Activated CD4-positive, alpha-beta memory T cell treated with anti-CD3 and anti-CD28 coated beads for 36 hours (primary cell): ENCODE measurements around the gene CCNY. TPM values are rescaled to one million over a fixed set of nuclear protein-coding genes. Genes with fewer than 3 reads are reported as not detected.

Experiments
- CTCF ChIA-PET: fragments of 350-600 bp; sonication (Branson Sonifier 250); formaldehyde crosslinking; loops from one replicate; lab custom pipeline; 2021; ENCODE audit warnings: antibody characterized with exemption, inconsistent platforms; lab: Charles Lee
- POLR2A ChIA-PET: fragments of 350-600 bp; sonication (Branson Sonifier 250); formaldehyde crosslinking; loops from one replicate; lab custom pipeline; 2021; ENCODE audit warnings: antibody characterized with exemption; lab: Charles Lee
- DNase-seq: peaks from one replicate; pipeline ENCODE4 v3.0.0-alpha.2; 2020
- H3K27ac Mint-ChIP-seq: one replicate; pipeline ENCODE4 v1.8.0; 2021; ENCODE audit warnings: mixed read lengths
- H3K27me3 Mint-ChIP-seq: one replicate; pipeline ENCODE4 v1.8.0; 2021; ENCODE audit warnings: mixed read lengths
- H3K36me3 Mint-ChIP-seq: one replicate; pipeline ENCODE4 v1.8.0; 2021; ENCODE audit warnings: mixed read lengths
- H3K4me1 Mint-ChIP-seq: one replicate; pipeline ENCODE4 v1.8.0; 2021; ENCODE audit warnings: low read depth, mixed read lengths
- H3K4me3 Mint-ChIP-seq: one replicate; pipeline ENCODE4 v1.8.0; 2021; ENCODE audit warnings: mild to moderate bottlenecking, mixed read lengths
- H3K9me3 Mint-ChIP-seq: one replicate; pipeline ENCODE4 v1.8.0; 2021; ENCODE audit warnings: mixed read lengths
- intact Hi-C: fragments of 100-400 bp; cut with micrococcal nuclease; formaldehyde crosslinking; loops from one replicate; pipeline ENCODE4 v1.15.1; 2023
- total RNA-seq, 2 experiments: library from RNA; stranded (reverse); gene quantifications; one replicate each; pipeline ENCODE4 v1.2.3, GENCODE V29; 2021

CCNY gene
- total RNA-seq, 2 experiments from 2014 or later = 34.6 to 36.2 TPM

DNA sequence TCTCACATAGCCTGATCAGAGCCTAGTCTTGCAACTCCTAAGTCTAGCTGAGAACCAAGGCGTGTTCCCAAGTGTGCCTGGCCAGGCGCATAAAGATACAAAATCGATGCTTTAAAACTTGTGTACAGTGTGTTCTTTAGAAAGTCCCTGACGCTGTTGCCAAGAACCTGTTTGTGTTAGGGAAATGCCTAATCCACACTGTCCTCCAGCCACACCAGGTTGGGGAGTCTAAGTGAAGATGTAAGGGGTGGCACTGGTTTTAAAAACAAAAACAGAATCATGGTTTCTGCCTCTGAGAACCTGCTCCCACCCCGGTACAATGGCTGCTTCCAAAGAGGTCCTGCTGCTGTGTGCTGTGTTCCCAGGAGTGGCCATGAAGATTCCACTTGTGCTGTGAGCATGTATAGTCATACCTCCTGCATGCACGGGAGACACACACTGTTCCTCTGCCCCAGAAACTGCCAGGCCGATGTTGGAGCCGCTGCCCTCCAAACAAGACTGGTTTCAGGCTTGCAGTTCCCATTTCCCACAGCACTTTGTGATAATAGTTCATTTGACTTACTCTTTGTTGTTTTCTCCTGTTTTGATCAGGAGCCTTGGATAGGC, 88.5 kb downstream of the CCNY start:
- ChIA-PET POLR2A (no interaction called here), CTCF (no interaction called here)
- DNase-seq = no peak
- intact Hi-C loops = no loop called here
- Mint-ChIP-seq H3K27me3 (no peaks in the 10 kb centered on the region), H3K4me1 (peaks cover 52% of the 10 kb centered on the region), H3K36me3 (peaks cover 2% of the 10 kb centered on the region), H3K4me3 (no peak overlapping the region), H3K27ac (no peak overlapping the region), H3K9me3 (no peaks in the 10 kb centered on the region)

GRCh38 chr10:35425595-35425994, 89.3 kb downstream of the CCNY start:
- intact Hi-C loops = no loop called here
- Mint-ChIP-seq H3K4me3 (no peak overlapping the region), H3K4me1 (peaks cover 49% of the 10 kb centered on the region), H3K36me3 (peaks cover 2% of the 10 kb centered on the region), H3K27ac (no peak overlapping the region), H3K9me3 (no peaks in the 10 kb centered on the region), H3K27me3 (no peaks in the 10 kb centered on the region)
- POLR2A ChIA-PET = no interaction called here
- no peak for DNase-seq
- CTCF ChIA-PET = interaction anchor here (0.6 kb wide), 1 partner anchor 229 kb away, joined by 3 read pairs; no protein-coding TSS in a partner anchor

- ChIA-PET CTCF (no interaction called here), POLR2A (no interaction called here)
- H3K4me3 Mint-ChIP-seq = no peak overlapping the region
- DNase-seq = no peak
- H3K4me1 Mint-ChIP-seq = peaks cover 47% of the 10 kb centered on the region
- H3K27me3 Mint-ChIP-seq = no peaks in the 10 kb centered on the region
- no peak overlapping the region for H3K27ac Mint-ChIP-seq
- no peaks in the 10 kb centered on the region for H3K9me3 Mint-ChIP-seq
- intact Hi-C loops = no loop called here
- H3K36me3 Mint-ChIP-seq = peaks cover 2% of the 10 kb centered on the region
Observed at GRCh38 chr10:35426657-35427056, 90.3 kb downstream of the CCNY start.

DNA sequence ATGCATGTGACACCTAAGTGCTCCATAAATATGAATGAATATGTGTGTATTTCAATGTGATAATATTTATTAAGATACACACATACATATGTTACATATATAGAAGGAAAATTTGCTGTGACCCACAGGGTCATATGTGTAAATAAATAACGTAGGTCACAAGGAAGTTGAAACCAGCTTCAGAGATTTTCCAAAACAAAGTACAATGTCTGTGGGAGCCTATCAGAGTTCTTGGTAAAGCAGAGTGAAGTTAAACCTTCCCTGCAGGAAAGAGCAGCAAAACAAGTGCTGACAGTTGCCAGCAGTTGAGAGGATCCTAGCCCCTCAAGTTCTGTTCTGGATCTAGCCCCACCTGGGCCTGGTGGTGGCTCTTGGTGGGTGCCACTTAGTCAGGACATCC, 91.2 kb downstream of the CCNY start:
- H3K27ac Mint-ChIP-seq = no peak overlapping the region
- DNase-seq = no peak
- H3K4me1 Mint-ChIP-seq = peaks cover 50% of the 10 kb centered on the region
- intact Hi-C loops = no loop called here
- H3K27me3 Mint-ChIP-seq = no peaks in the 10 kb centered on the region
- H3K9me3 Mint-ChIP-seq = no peaks in the 10 kb centered on the region
- ChIA-PET POLR2A (no interaction called here), CTCF (no interaction called here)
- peaks cover 2% of the 10 kb centered on the region for H3K36me3 Mint-ChIP-seq
- no peak overlapping the region for H3K4me3 Mint-ChIP-seq

DNA sequence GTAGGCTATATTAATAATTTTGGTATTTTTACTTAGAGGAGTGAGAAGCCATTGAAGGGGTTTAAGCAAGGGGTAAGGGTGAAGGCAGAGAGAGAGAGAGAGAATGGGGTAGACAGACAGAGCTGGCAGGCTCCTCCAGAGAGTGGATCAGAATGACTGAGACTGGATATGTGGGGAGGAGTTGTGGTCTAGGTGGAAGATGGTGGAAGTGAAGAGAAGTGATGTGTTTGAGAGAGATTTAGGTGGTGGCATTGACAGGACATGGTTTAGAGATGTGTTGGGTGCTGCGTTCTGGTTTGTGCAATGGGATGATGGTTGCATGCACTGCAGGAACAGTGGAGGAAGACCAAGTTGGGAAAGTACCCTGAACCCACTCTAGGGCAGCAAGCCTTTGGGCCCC, 92.2 kb downstream of the CCNY start:
- DNase-seq = no peak
- peaks cover 50% of the 10 kb centered on the region for H3K4me1 Mint-ChIP-seq
- CTCF ChIA-PET = no interaction called here
- no peak overlapping the region for H3K4me3 Mint-ChIP-seq
- intact Hi-C loops = no loop called here
- POLR2A ChIA-PET = no interaction called here
- H3K27ac Mint-ChIP-seq = no peak overlapping the region
- H3K27me3 Mint-ChIP-seq = no peaks in the 10 kb centered on the region
- no peaks in the 10 kb centered on the region for H3K9me3 Mint-ChIP-seq
- peaks cover 2% of the 10 kb centered on the region for H3K36me3 Mint-ChIP-seq

DNA sequence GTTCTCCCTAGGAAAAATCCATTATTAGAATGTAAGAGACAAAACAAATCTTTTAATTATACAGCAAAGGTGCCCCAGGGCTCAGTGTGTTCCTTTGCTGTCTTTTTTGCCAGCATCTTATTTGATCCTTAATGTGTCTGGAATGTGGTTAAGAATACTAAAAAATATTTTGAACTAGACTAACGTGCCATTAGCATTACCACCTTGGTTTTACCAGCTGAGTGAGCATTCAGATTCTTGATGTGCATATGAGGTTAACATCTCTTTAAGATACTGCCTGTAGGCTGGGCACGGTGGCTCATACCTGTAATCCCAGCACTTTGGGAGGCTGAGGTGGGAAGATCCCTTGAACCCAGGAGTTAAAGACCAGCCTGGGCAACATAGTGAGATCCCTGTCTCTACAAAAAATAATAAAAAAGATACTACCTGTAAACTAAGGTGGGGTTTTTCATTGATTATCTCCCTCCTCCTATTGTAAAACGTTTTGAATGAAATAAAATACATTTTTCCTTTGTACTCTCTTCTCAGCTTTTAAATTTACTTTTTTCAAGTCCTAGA, 96.6 kb downstream of the CCNY start:
- Mint-ChIP-seq H3K9me3 (peaks cover 13% of the 10 kb centered on the region), H3K27ac (no peak overlapping the region), H3K36me3 (peaks cover 23% of the 10 kb centered on the region), H3K4me3 (no peak overlapping the region), H3K27me3 (no peaks in the 10 kb centered on the region), H3K4me1 (peaks cover 41% of the 10 kb centered on the region)
- intact Hi-C loops = no loop called here
- no peak for DNase-seq
- ChIA-PET CTCF (no interaction called here), POLR2A (no interaction called here)

DNA sequence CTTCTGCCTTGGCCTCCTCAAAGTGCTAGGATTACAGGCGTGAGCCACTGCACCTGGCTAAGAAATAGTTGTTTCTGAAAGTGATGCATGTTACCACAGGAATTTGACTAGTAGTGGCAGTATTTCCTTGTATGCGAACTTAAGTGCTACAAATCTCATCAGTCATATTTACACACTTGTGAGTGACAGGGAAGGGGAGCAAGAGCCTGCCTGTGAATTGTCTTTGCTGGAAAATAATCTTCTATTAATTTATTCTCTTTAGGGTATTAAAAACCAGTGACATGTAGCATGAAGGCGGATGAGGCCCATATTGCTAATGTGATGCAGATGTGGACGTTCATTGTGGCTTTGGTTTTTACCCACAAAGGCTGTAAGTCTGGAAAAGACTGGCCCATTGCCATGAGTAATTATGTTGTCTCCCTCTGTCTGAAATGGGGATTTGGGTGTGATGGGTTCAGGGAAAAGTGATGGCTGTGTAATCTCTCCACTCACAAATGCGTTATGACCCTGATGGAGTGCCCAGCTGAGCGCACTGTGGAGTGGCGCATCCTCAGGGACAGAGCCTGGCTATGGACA, 97.6 kb downstream of the CCNY start:
- H3K27ac Mint-ChIP-seq = no peak overlapping the region
- H3K9me3 Mint-ChIP-seq = peaks cover 19% of the 10 kb centered on the region
- H3K36me3 Mint-ChIP-seq = peaks cover 28% of the 10 kb centered on the region
- POLR2A ChIA-PET = no interaction called here
- DNase-seq = no peak
- CTCF ChIA-PET = no interaction called here
- peaks cover 32% of the 10 kb centered on the region for H3K4me1 Mint-ChIP-seq
- intact Hi-C loops = loop anchor here (1.0 kb wide), 2 partner anchors 8 to 93 kb away; no protein-coding TSS in a partner anchor
- no peak overlapping the region for H3K4me3 Mint-ChIP-seq
- no peaks in the 10 kb centered on the region for H3K27me3 Mint-ChIP-seq

DNA sequence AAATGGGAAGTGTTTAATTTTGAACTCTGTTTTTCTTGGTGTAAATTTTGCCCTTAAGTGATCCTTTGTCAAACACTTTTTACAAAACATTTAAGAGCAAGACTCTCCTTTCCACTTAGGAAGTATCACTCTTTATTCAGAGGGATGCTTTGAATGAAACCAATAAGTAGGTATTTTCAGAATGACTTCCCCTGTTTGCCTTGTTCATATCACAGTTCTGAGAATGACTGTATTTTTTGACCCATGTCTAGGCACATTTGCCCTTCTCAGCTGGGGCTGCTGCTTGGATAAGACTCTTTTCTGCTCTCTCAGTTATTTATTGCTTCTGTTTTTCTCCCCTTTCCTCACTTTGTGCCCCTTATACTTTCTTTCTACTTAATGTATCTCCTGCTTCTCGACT, 98.2 kb downstream of the CCNY start:
- Mint-ChIP-seq H3K4me3 (no peak overlapping the region), H3K9me3 (peaks cover 25% of the 10 kb centered on the region), H3K4me1 (peaks cover 32% of the 10 kb centered on the region), H3K36me3 (peaks cover 34% of the 10 kb centered on the region), H3K27me3 (no peaks in the 10 kb centered on the region), H3K27ac (no peak overlapping the region)
- no peak for DNase-seq
- ChIA-PET POLR2A (no interaction called here), CTCF (interaction anchor here (0.8 kb wide), 1 partner anchor 29 kb away, joined by 3 read pairs; no protein-coding TSS in a partner anchor)
- intact Hi-C loops = loop anchor here (1.0 kb wide), 2 partner anchors 8 to 93 kb away; no protein-coding TSS in a partner anchor

DNA sequence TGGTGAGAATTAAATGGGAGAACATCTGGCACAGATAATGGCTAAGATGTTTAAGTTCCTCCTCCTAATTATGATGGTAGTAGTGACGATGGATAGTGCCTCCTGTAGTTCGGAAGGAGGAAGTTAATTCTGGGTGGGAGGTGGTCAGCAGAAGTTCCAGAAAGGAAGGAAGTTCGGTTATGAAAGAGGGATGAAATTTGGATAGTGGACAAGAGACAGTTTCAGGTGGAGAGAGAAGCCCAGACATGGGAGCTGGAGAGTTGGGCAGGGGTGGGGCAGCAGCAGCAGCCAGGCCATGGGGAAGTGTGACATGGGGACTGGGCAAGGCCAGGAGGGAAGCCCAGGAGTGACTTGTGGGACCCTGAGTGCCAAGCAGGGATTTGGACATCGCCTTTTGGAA, 99.5 kb downstream of the CCNY start:
- DNase-seq = no peak
- Mint-ChIP-seq H3K4me1 (peaks cover 37% of the 10 kb centered on the region), H3K36me3 (peaks cover 40% of the 10 kb centered on the region), H3K27ac (no peak overlapping the region), H3K9me3 (peaks cover 34% of the 10 kb centered on the region), H3K27me3 (no peaks in the 10 kb centered on the region), H3K4me3 (no peak overlapping the region)
- intact Hi-C loops = no loop called here
- ChIA-PET CTCF (interaction anchor here (1.0 kb wide), 1 partner anchor 86 kb away, joined by 3 read pairs; no protein-coding TSS in a partner anchor), POLR2A (no interaction called here)

- H3K27ac Mint-ChIP-seq = no peak overlapping the region
- peaks cover 48% of the 10 kb centered on the region for H3K9me3 Mint-ChIP-seq
- DNase-seq = no peak
- ChIA-PET CTCF (no interaction called here), POLR2A (no interaction called here)
- H3K27me3 Mint-ChIP-seq = no peaks in the 10 kb centered on the region
- peaks cover 44% of the 10 kb centered on the region for H3K4me1 Mint-ChIP-seq
- H3K4me3 Mint-ChIP-seq = no peak overlapping the region
- intact Hi-C loops = no loop called here
- peaks cover 44% of the 10 kb centered on the region for H3K36me3 Mint-ChIP-seq
Observed at GRCh38 chr10:35437829-35438228, 101.5 kb downstream of the CCNY start.

DNA sequence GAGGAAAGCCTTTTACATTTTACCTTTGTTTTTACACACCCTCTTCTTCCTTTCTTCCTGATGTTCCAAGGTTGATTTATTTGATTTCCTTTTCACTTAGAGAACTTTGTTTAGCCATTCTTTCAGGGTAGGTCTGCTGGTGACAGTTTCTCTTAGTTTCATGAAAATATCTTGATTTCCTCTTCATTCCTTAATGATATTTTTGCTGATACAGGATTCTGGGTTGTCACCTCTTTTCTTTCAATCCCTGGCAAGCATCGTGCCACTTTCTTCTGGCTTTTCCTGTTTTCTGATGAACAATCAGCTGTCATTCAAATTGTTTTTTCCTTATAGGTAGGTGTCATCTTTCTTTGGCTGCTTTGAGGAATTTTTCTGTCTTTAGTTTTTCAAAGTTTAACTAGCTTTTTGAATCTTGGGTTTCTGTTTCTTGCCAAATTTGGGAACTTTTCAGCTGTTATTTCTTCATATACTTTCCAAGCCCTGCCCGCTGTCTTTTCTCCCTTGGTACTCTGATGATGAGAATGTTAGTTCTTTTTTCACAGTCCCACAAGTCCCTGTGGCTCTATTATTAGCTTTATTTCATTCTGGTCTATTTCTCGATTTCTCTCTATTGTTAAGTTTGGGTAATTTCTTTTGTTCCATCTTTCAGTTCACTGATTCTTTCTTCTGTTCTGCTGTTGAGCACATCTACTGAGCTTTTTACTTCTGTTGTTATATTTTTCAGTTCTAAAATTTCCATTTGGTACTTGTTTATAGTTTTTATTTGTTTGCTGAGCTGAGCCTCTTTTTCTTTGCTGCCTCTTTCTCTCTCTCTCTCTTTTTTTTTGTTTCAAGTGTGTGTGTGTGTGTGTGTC, 102.6 kb downstream of the CCNY start:
- Mint-ChIP-seq H3K27me3 (no peaks in the 10 kb centered on the region), H3K36me3 (peaks cover 52% of the 10 kb centered on the region), H3K9me3 (peaks cover 57% of the 10 kb centered on the region), H3K27ac (no peak overlapping the region), H3K4me1 (peaks cover 44% of the 10 kb centered on the region), H3K4me3 (no peak overlapping the region)
- intact Hi-C loops = no loop called here
- DNase-seq = no peak
- POLR2A ChIA-PET = no interaction called here
- CTCF ChIA-PET = interaction anchor here (0.6 kb wide), 1 partner anchor 222 kb away, joined by 3 read pairs; no protein-coding TSS in a partner anchor

DNA sequence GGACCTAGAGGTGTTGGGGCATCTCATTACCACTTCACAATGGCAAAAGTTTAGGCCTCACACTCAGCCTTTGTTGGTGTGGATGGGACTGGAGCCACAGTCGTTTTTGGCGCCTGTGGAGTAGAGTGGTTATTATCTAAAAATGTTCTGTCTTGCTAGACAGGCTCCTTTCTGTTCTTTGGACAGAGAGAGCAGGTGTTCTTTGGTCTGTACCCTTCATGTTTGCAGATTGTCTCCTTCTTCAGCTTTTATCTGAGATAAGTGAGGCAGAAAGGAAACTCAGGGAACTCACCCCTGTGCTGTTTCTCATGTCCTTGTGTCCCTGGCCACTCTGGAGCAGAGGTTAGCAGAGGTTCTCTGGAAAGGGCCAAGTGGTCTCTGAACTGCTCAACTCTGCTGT, 103.7 kb downstream of the CCNY start:
- intact Hi-C loops = loop anchor here (5.0 to 10.0 kb wide), 4 partner anchors 63 to 315 kb away; partner anchors contain the start of gene CREM
- CTCF ChIA-PET = no interaction called here
- POLR2A ChIA-PET = no interaction called here
- H3K4me1 Mint-ChIP-seq = peaks cover 37% of the 10 kb centered on the region
- DNase-seq = no peak
- peaks cover 65% of the 10 kb centered on the region for H3K9me3 Mint-ChIP-seq
- no peak overlapping the region for H3K4me3 Mint-ChIP-seq
- no peak overlapping the region for H3K27ac Mint-ChIP-seq
- H3K36me3 Mint-ChIP-seq = peaks cover 57% of the 10 kb centered on the region
- H3K27me3 Mint-ChIP-seq = no peaks in the 10 kb centered on the region
